ENCODE measurements around the gene CXCL11. TPM values are rescaled to one million over a fixed set of nuclear protein-coding genes. Genes with fewer than 3 reads are reported as not detected.

The CXCL11 gene
- total and polyA plus RNA-seq, 4 donors, result 0.10 to 1.6 (median 0.58) TPM; not detected in 1

- Histone ChIP-seq H3K4me1 (ENCODE audit: control insufficient read depth in 5 of 5, insufficient read depth in 5 of 5, low read length in 5 of 5) (no peaks in the 10 kb centered on the region), H3K4me3 (no peak overlapping the region), H3K9me3 (ENCODE audit: control insufficient read depth in 4 of 4, insufficient read depth in 3 of 4, low read length in 3 of 4) (no peaks in the 10 kb centered on the region), H3K27me3 (ENCODE audit: control insufficient read depth in 3 of 3, insufficient read depth in 3 of 3, low read length in 2 of 3) (no peaks in the 10 kb centered on the region), H3K36me3 (ENCODE audit: control insufficient read depth in 4 of 4, insufficient read depth in 4 of 4, low read length in 4 of 4) (no peaks in the 10 kb centered on the region), H3K27ac (ENCODE audit: low read depth in 1 of 2, low read length in 1 of 2) (peak overlapping the region; percentile 40 to 92), H3K9ac (ENCODE audit: insufficient read depth in 1 of 2, low read length in 2 of 2) (no peak overlapping the region)
- ATAC-seq (ENCODE audit: insufficient read depth, low FRiP score) (no peak), DNase-seq (peak; percentile 55 to 71 (median 71))
- no peak for TF ChIP-seq CTCF (IDR thresholded peaks at IDR 0.05; ENCODE audit: control extremely low read depth, extremely low read depth)
- WGBS, 2 donors, result 39 to 45% methylated on average over 13 of the region's 13 CpGs
Observed at GRCh38 chr4:76011700-76012387, 24.0 kb downstream of the CXCL11 start.

GRCh38 chr4:76011018-76011670, 24.7 kb downstream of the CXCL11 start:
- peak overlapping the region in 1 of 2 donors; percentile 38 for H3K27ac ChIP-seq (ENCODE audit: low read depth in 1 of 2, low read length in 1 of 2)

GRCh38 chr4:76010576-76010975, 25.3 kb downstream of the CXCL11 start:
- Histone ChIP-seq H3K36me3 (ENCODE audit: control insufficient read depth in 4 of 4, insufficient read depth in 4 of 4, low read length in 4 of 4) (no peaks in the 10 kb centered on the region), H3K9me3 (ENCODE audit: control insufficient read depth in 4 of 4, insufficient read depth in 3 of 4, low read length in 3 of 4) (no peaks in the 10 kb centered on the region), H3K9ac (ENCODE audit: insufficient read depth in 1 of 2, low read length in 2 of 2) (no peak overlapping the region), H3K27ac (ENCODE audit: low read depth in 1 of 2, low read length in 1 of 2) (no peak overlapping the region), H3K4me1 (ENCODE audit: control insufficient read depth in 5 of 5, insufficient read depth in 5 of 5, low read length in 5 of 5) (no peaks in the 10 kb centered on the region), H3K4me3 (no peak overlapping the region), H3K27me3 (ENCODE audit: control insufficient read depth in 3 of 3, insufficient read depth in 3 of 3, low read length in 2 of 3) (peaks cover 0 to 6% (median 0%) of the 10 kb centered on the region in 3 donors)
- no peak for TF ChIP-seq CTCF (IDR thresholded peaks at IDR 0.05; ENCODE audit: control extremely low read depth, extremely low read depth)
- WGBS, 2 donors, result 97% methylated on average over 13 of the region's 13 CpGs
- no peak for ATAC-seq (ENCODE audit: insufficient read depth, low FRiP score)
- DNase-seq, result no peak

More at GRCh38 chr4:76011018-76011670, 24.7 kb downstream of the CXCL11 start:
- H3K9ac ChIP-seq (ENCODE audit: insufficient read depth in 1 of 2, low read length in 2 of 2), result no peak overlapping the region
- ATAC-seq (ENCODE audit: insufficient read depth, low FRiP score) (no peak), DNase-seq (no peak)
- H3K4me1 ChIP-seq (ENCODE audit: control insufficient read depth in 5 of 5, insufficient read depth in 5 of 5, low read length in 5 of 5), result no peaks in the 10 kb centered on the region
- H3K4me3 ChIP-seq, result no peak overlapping the region
- TF ChIP-seq CTCF (IDR thresholded peaks at IDR 0.05; ENCODE audit: control extremely low read depth, extremely low read depth), result no peak
- H3K36me3 ChIP-seq (ENCODE audit: control insufficient read depth in 4 of 4, insufficient read depth in 4 of 4, low read length in 4 of 4), result no peaks in the 10 kb centered on the region
- no peaks in the 10 kb centered on the region for H3K9me3 ChIP-seq (ENCODE audit: control insufficient read depth in 4 of 4, insufficient read depth in 3 of 4, low read length in 3 of 4)
- 96 to 98% methylated on average over 31 of the region's 31 CpGs for WGBS, 2 donors
- peaks cover 0 to 6% (median 0%) of the 10 kb centered on the region in 3 donors for H3K27me3 ChIP-seq (ENCODE audit: control insufficient read depth in 3 of 3, insufficient read depth in 3 of 3, low read length in 2 of 3)
